Right renal pelvis (tissue), 4 donors: ENCODE data around the gene AQP3. TPM values are rescaled to one million over a fixed set of nuclear protein-coding genes. Genes with fewer than 3 reads are reported as not detected.
A peak's percentile ranks its signal among the peaks of the same experiment; 100 is the strongest.
"Not testable (repeated sequence)": the region's sequence is repeated elsewhere in the genome, so short reads cannot be mapped to it uniquely, and the experiment has no call there.

Experiments used
- DNase-seq, 4 donors: peaks; one replicate each; pipeline ENCODE4 v3.0.0-alpha.2; 2013; ENCODE audit warnings: low read depth in 4 of 4, low spot score in 3 of 4, missing footprints in 1 of 4
- polyA plus RNA-seq, 4 donors: library from polyadenylated mRNA; unstranded; fragments of 120-200 nt; gene quantifications; one replicate each; pipeline ENCODE4 v1.2.1, GENCODE V29; 2013; ENCODE audit not compliant: insufficient read length in 4 of 4

AQP3 gene
- polyA plus RNA-seq, result 100 to 1,000 TPM in 1 of 4 donors, 10 to 100 TPM in 3; 43.5 to 137 (median 49.8) TPM

- DNase-seq, result peak in 2 of 4 donors; percentile 36 to 48
Measured at GRCh38 chr9:33446946-33447798, at the start of gene AQP3. Gene AQP3, minus strand, starts transcription at chr9:33447593. Its CDS starts 63 bp downstream, at chr9:33447530.

GRCh38 chr9:33493819-33494218 lies 46.4 kb upstream of the AQP3 start:
- DNase-seq, result not testable (repeated sequence)

- no peak for DNase-seq
Measured at GRCh38 chr9:33489066-33489465, 41.7 kb upstream of the AQP3 start.

DNA sequence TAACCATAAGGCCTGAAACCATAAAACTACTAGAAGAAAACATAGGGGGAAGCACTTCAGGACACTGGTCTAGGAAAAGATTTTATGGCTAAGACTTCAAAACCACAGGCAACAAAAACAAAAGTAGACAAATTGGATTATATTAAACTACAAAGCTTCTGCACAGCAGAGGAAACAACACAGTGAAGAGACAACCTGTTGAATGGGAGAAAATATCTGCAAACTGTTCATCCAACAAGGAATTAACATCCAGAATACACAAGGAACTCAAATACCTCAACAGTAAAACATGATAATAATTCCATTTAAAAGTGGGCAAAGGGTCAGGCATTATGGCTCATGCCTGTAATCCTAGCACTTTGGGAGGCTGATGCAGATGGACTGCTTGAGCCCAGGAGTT lies 37.9 kb upstream of the AQP3 start:
- DNase-seq, result not testable (repeated sequence)

GRCh38 chr9:33480976-33481375 lies 33.6 kb upstream of the AQP3 start:
- DNase-seq, result no peak

DNA sequence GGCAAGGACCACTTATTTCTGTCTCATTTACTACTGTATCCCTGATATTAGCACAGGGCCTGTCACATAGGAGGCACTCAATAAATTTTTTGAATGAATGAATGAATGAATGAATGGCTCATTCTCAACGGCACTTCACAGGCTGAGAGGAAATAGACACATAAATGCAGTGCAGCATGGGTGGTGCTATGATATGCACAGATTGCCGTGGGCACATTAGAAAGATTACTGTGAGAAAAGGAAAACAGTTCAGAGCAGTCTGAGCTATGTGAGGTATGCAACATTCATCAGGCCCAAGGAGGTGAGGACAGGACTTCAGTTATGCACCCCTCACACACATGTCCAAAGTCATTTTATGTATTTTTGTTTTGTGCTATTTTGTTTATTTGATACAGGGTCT lies 32.7 kb upstream of the AQP3 start:
- DNase-seq, result no peak

GRCh38 chr9:33476503-33476902 lies 29.1 kb upstream of the AQP3 start:
- DNase-seq, result no peak

DNA sequence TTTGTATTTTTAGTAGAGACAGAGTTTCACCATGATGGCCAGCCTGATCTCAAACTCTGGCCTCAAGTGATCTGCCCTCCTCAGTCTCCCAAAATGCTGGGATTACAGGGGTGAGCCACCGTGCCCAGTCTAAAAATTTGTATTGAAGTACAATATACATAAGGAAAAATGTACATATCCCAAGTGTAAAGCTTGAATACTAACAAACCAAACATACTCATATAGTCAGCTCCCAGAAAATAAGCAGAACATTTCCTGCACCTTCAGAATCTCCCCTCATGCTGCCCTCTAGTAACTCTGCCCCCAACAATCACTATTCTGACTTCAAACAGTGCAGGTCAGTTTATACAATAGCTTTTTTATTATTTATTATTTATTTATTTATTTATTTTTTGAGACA lies 28.0 kb upstream of the AQP3 start:
- DNase-seq, result no peak

DNA sequence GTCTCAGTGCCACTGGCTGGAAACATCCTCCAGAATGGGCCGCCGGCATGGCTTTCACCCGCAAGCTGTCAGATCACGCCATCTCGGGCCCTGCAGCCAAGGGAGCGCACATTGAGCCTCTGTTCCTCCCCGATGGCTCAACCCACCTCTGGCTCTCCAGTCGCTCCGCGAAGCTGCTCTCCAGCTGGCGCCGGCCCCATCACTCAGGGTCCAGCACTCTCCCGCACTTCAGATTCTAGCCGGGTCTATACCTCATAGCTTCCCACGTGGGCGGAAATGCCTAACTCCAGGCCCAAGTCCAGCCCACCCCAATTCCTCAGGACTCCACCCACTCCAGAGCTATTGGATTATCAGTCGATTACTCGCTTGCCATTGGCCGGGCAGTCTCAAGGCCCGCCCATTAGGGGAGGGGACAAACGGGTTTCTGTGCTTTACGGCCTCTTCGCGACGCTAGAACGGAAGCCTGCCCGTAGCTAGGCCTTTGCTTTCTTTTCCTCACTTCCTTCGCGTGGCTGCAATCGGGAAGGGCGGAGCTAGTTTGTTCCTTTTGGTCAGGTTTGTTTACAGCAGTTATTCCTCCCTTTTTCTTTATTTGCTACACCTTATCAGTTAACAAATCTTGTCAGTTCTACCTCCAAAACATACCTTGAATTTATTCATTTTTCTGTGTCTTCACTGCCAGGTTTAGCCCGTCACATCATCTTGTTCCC lies 26.4 kb upstream of the AQP3 start, which contains the start of gene NOL6:
NOL6 (minus strand) TSS at position 282 of the 710 bp plus-strand sequence; CDS start at position 200, 82 bp downstream.
- peak; percentile 98 to 99 (median 99) for DNase-seq

DNA sequence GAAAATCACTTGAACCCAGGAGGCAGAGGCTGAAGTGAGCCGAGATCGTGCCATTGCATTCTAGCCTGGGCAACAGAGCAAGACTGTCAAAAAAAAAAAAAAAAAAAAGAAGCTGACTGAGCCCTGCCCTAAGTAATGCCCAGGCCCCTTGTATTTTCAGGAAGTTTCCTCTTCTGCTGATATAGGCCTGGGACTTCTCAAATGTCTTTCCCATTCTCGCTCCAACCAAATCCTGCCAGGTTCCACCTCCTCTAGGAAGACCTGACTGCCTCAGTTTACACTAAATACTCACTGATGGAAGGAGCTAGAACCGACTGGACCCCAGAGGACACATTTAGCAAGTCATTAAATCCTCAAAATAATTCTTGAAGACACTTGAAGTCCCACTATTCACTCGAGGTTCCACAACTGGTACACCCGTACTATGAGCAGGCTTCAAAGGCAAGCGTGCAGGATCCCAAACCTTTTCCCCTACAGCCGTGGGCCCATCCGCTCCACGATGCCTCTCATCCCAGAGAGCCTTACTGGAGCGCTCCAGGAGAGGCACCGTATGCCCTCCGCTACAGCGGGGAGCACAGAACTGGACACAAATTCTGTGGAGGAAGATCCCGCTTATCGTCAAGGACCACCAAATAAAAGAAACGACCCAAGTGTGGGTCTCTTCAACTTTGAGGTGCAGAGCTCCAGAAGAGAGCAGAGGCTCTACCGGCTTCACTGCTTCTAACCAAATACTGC lies 25.7 kb upstream of the AQP3 start:
- DNase-seq, result no peak

- no peak for DNase-seq
Measured at GRCh38 chr9:33472171-33472880, 24.9 kb upstream of the AQP3 start.

GRCh38 chr9:33471361-33471760 lies 24.0 kb upstream of the AQP3 start:
- no peak for DNase-seq

DNA sequence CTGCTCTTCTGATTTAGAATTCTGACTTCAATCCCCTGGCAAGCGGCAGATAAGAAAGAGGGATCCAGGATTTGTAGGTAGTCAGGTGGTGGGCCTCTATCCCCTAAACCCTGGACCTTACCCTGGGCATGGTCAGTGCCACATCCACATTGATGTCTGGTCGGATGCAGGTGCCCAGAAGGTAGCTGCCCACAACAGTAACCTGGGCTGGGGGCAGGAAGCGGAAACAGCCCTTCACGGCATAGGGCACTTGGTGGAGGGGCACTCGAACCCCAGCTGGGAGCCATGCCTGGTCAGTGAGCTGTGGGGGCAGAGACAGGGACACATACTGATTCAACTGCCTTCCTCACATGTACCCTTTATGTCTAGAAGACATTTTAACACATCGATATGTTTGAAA lies 22.5 kb upstream of the AQP3 start:
- DNase-seq, result no peak

GRCh38 chr9:33468797-33469621 lies 21.6 kb upstream of the AQP3 start:
- no peak for DNase-seq

DNA sequence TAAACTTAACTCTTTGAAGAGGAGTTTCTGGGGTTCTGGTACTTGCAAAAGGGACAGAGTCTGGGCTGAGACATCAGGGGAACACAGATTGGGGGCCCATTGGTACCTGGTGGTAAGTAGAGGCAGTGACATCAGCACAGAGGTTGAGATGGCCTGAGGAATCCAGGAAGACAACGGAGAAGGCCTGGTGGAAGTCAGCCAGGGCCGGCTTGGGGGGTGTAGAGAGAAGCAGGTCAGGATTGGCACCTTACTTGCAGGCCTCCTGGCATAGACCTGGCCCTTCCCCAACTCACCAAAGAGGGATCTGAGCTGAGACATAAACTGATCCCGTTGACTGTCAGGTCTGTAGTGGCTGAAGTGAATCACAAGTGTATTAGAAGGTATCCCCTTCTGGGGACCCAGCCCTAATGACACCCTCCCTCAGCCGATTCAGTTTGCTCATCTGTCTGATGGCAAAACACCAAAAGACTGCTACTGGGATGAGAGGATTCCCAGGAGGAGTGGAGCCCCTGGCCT lies 20.9 kb upstream of the AQP3 start:
- DNase-seq, result no peak

DNA sequence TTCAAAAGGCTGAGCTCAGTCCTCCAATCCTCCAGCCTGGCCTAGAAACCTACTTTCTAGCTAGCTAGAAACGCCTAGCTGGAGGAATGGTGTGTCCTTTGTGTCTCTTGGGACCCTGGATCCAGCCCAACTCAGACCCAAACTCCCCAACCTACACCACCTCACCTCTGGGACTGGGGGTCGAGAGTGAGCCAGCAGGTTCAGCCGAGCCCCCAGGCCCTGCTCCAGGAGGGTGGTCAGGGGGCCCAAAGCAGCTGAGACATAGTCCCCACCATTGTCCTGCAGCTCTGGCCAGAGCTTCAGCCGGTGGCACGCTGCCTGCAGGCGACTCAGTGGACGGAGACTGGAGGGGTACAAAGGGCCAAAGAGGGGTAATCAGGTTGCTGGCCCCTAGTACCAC lies 20.1 kb upstream of the AQP3 start:
- DNase-seq, result no peak

DNA sequence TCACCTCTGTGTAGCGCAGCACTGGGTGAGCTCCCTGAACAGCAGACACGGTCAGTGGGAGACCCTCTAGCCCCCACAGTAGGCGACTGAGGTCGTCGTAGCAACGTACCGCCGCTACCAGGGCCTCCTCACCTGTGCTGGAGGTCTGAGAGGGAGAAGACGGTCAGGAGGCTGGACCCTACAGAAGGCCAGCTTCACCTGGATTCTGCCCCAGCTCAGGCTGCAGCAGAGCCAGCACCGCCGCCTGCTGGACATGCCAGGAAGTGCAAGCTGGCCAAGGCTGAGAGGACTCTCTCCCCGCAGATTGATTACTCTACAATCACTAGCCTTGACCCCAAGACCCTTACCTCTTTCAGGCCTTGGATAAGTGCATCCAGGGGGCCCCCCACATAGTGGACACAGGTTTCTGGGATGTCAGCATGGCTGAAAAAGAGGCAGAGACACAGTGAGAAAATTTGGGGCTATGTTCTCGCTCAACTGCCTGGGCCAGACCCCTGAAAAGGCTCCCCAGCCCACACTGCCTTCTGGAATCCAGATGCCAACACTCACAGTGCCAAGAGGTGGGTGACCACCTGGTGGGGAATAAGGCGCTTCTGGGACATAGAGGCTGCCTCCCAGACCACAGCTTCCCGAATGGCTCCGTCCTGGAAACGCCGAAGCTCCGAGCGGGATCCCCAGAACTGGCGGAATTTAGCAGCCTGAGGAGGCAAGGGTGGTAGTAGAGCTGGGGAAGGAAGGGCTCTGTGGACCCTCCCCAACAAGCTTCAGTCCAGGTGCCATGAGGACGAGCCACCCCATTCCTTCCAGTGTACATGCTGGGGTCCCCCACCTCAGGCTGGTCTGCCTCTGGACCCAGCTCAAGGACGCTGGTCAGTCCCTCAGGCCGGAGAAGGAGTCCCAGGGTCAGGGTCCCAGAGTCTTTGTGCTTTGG lies 19.4 kb upstream of the AQP3 start:
- DNase-seq, result no peak
